KMS-11 (cell line): ENCODE results near the gene IQSEC2.

Source experiments
- H2AFZ ChIP-seq: fragments of 200-600 bp; sonication (generic); 2 replicates; pipeline ENCODE4 v1.6.1; 2016; ENCODE audit warnings: antibody characterized with exemption, mixed run types, low read depth
- H3K27ac ChIP-seq: fragments of 200-600 bp; sonication (generic); 2 replicates; pipeline ENCODE4 v1.6.1; 2016; ENCODE audit warnings: mild to moderate bottlenecking, mixed run types
- H3K27me3 ChIP-seq: fragments of 200-600 bp; sonication (generic); 2 replicates; pipeline ENCODE4 v1.6.1; 2017; ENCODE audit warnings: mild to moderate bottlenecking, low read depth, mixed run types, moderate library complexity; ENCODE audit not compliant: insufficient read depth
- H3K36me3 ChIP-seq: fragments of 200-600 bp; sonication (generic); 2 replicates; pipeline ENCODE4 v1.6.1; 2017; ENCODE audit warnings: mild to moderate bottlenecking, mixed run types; ENCODE audit not compliant: insufficient read depth
- H3K4me1 ChIP-seq: fragments of 200-600 bp; sonication (generic); 2 replicates; pipeline ENCODE4 v1.6.1; 2016; ENCODE audit warnings: mild to moderate bottlenecking, low read depth, mixed run types; ENCODE audit not compliant: poor library complexity, severe bottlenecking
- H3K4me2 ChIP-seq: fragments of 200-600 bp; sonication (generic); 2 replicates; pipeline ENCODE4 v1.7.0; 2016; ENCODE audit warnings: mild to moderate bottlenecking, mixed run types
- H3K4me3 ChIP-seq: fragments of 200-600 bp; sonication (generic); IDR thresholded peaks from 2 replicates; pipeline ENCODE4 v1.6.1; 2017; ENCODE audit warnings: low read depth, low read length, mixed read lengths; ENCODE audit not compliant: insufficient read depth
- H3K79me2 ChIP-seq: fragments of 200-600 bp; sonication (generic); 2 replicates; pipeline ENCODE4 v1.6.1; 2016; ENCODE audit warnings: low read depth, mixed run types; ENCODE audit not compliant: insufficient read depth
- H3K9ac ChIP-seq: fragments of 200-600 bp; sonication (generic); 2 replicates; pipeline ENCODE4 v1.6.1; 2016; ENCODE audit warnings: mild to moderate bottlenecking, mixed run types
- H4K20me1 ChIP-seq: fragments of 200-600 bp; sonication (generic); 2 replicates; pipeline ENCODE4 v1.6.1; 2016; ENCODE audit warnings: mild to moderate bottlenecking, mixed run types; ENCODE audit not compliant: insufficient read depth
- TF ChIP-seq, protein P1 (sequence below): fragments of 200-600 bp; sonication (generic); conservative IDR thresholded peaks from 2 replicates; pipeline ENCODE4 v1.6.1; 2017; ENCODE audit warnings: low read depth, mild to moderate bottlenecking, antibody characterized with exemption, low read length, moderate library complexity, mixed read lengths

IQSEC2 gene

DNA sequence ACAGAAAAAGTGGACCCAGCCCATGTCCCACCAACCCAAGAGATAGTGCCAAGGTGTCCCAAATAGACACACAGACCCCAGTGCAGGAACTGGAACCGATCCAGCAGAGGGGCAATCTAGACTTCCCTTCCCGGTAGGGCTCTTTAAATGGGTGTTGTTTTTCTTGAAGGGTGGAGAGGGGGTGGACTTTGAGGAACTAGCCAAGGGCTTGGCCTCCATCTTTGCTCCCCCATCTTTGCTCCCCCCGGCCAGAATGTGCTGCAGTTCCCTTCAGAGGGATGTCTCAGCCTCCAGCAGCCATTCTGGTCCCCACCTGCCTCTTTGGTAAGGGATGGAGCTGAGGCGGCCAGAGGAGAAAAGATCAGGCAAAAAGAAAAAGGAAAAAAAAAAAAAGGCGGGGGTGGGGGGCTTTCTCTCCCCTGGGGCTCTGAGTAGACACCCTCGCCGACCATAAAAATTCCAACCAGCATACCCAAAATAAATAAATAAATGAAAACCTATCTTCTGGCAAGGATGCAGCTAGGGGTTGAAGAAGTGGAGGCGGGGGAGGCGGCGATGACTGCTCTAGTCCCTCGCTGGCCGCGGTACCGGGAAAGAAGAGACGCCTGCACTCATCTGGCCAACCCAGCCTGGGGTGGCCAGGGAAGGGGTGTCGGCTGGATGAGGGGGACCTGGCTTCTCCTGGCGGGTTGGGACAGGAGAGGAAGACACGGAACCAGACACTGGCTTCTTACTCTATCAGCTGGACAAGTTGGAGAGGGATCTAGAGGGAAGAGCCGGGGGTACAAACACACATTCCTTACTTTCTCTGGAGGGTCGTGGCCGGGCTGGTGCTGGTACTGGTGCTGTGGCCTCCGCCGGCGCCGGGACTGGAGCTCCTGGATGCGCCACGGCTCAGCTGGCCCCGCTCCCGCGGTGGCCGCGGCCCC lies 38.5 kb upstream of the IQSEC2 start:
- no peaks in the 10 kb centered on the region for H4K20me1 ChIP-seq
- peaks cover 18% of the 10 kb centered on the region; the same call in 1 of the 2 replicates for H3K27me3 ChIP-seq
- H3K27ac ChIP-seq = no peak overlapping the region
- H3K36me3 ChIP-seq = no peaks in the 10 kb centered on the region
- no peak overlapping the region for H3K4me3 ChIP-seq
- TF ChIP-seq, protein P1, sequence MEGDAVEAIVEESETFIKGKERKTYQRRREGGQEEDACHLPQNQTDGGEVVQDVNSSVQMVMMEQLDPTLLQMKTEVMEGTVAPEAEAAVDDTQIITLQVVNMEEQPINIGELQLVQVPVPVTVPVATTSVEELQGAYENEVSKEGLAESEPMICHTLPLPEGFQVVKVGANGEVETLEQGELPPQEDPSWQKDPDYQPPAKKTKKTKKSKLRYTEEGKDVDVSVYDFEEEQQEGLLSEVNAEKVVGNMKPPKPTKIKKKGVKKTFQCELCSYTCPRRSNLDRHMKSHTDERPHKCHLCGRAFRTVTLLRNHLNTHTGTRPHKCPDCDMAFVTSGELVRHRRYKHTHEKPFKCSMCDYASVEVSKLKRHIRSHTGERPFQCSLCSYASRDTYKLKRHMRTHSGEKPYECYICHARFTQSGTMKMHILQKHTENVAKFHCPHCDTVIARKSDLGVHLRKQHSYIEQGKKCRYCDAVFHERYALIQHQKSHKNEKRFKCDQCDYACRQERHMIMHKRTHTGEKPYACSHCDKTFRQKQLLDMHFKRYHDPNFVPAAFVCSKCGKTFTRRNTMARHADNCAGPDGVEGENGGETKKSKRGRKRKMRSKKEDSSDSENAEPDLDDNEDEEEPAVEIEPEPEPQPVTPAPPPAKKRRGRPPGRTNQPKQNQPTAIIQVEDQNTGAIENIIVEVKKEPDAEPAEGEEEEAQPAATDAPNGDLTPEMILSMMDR = no peak
- H3K9ac ChIP-seq = no peak overlapping the region
- no peaks in the 10 kb centered on the region for H3K4me1 ChIP-seq
- no peaks in the 10 kb centered on the region for H3K79me2 ChIP-seq
- H2AFZ ChIP-seq = peak overlapping the region; percentile 81; the same call in 1 of the 2 replicates
- H3K4me2 ChIP-seq = peak overlapping the region; percentile 57

DNA sequence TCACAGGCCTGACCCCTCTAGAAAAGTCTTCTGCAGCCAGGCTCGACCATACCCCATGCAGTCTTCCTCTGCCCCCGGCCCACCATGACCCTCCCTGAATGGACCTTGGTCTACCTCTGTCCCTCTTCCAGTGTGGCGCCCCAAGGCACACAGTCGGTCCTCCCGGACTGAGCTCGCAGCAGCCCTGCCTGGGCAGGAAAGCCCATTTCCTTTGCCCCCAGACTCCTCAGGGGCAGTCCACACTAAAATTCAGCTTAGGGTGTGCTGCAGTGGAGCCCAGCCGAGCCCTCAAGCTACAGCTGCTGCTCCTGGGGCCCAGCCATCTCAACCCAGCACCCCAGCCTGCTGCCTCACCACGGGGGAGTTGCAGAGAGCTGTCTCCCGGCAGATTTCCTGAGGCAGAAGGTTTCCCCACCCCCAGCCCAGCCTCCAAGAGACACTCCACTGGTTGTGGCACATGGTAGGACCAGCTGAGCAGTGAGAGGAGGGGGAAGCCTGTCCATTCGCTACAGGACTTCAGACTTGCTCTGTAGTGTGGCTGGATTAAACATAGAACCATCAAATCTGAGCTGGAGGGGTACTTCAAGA lies 37.5 kb upstream of the IQSEC2 start:
- Histone ChIP-seq H3K9ac (no peak overlapping the region), H4K20me1 (no peaks in the 10 kb centered on the region), H3K27ac (no peak overlapping the region), H3K4me2 (no peak overlapping the region), H3K36me3 (no peaks in the 10 kb centered on the region), H3K79me2 (no peaks in the 10 kb centered on the region), H3K27me3 (peaks cover 18% of the 10 kb centered on the region; the same call in 1 of the 2 replicates), H2AFZ (no peak overlapping the region), H3K4me3 (no peak overlapping the region), H3K4me1 (no peaks in the 10 kb centered on the region)
- TF ChIP-seq, protein P1 = no peak

DNA sequence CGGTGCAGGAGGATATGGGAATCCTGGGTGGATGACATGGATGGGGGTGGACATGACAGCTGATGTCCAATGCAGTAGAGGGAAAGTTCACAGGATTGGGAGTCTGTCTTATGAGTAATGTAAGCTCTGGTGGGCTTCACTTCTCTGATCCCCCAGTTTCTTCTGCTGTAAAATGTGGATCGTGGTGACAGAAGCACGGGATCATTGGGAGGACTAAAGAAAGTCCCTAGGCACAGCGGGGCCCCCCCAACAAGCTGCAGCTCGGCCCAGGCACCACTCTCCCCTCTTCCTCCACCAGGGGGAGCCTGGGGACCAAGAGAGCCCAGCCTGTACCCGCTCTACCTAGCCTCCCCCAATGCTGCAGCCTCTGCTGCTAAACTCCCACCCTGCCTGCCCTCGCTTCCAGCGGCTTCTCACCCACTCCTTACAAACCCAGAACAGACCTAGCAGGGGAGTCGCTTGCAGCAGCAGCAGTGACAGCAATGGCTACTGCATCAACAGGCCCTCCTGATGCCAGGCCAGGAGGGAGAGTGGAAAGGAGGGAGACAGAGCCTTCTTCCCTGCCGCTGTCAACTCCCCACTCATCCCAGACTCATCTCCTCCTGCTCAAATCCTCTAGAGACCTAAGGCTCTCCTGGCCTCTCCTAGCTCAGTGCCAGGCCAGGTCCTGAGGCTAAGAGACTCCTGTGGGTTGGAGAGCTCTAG lies 36.1 kb upstream of the IQSEC2 start:
- H3K4me2 ChIP-seq = no peak overlapping the region
- H3K79me2 ChIP-seq = no peaks in the 10 kb centered on the region
- H3K36me3 ChIP-seq = no peaks in the 10 kb centered on the region
- H3K9ac ChIP-seq = no peak overlapping the region
- no peaks in the 10 kb centered on the region for H3K4me1 ChIP-seq
- no peaks in the 10 kb centered on the region for H4K20me1 ChIP-seq
- no peak overlapping the region for H3K4me3 ChIP-seq
- TF ChIP-seq, protein P1 = peak; percentile 75
- peaks cover 17% of the 10 kb centered on the region; the same call in 1 of the 2 replicates for H3K27me3 ChIP-seq
- no peak overlapping the region for H3K27ac ChIP-seq
- H2AFZ ChIP-seq = no peak overlapping the region

GRCh38 chrX:53316860-53317237 lies 35.5 kb upstream of the IQSEC2 start:
- H4K20me1 ChIP-seq = no peaks in the 10 kb centered on the region
- H3K4me2 ChIP-seq = no peak overlapping the region
- no peaks in the 10 kb centered on the region for H3K79me2 ChIP-seq
- H3K9ac ChIP-seq = no peak overlapping the region
- TF ChIP-seq, protein P1 = no peak
- peaks cover 11% of the 10 kb centered on the region; the same call in 1 of the 2 replicates for H3K27me3 ChIP-seq
- no peak overlapping the region for H2AFZ ChIP-seq
- H3K4me3 ChIP-seq = no peak overlapping the region
- H3K4me1 ChIP-seq = no peaks in the 10 kb centered on the region
- no peaks in the 10 kb centered on the region for H3K36me3 ChIP-seq
- no peak overlapping the region for H3K27ac ChIP-seq
